NT2/D1 (cell line): ENCODE measurements around the gene DSE.

Experiments
- SUZ12 ChIP-seq: IDR thresholded peaks from 2 replicates; pipeline ENCODE4 v1.6.1; 2011; ENCODE audit not compliant: insufficient read length, insufficient read depth; ENCODE audit errors: extremely low read depth
- YY1 ChIP-seq: IDR thresholded peaks from 2 replicates; pipeline ENCODE4 v1.6.1; 2011; ENCODE audit not compliant: insufficient read length, insufficient read depth
- ZNF274 ChIP-seq: IDR thresholded peaks from 2 replicates; pipeline ENCODE4 v1.6.1; 2011; ENCODE audit warnings: mild to moderate bottlenecking, low read depth, low read length

DNA sequence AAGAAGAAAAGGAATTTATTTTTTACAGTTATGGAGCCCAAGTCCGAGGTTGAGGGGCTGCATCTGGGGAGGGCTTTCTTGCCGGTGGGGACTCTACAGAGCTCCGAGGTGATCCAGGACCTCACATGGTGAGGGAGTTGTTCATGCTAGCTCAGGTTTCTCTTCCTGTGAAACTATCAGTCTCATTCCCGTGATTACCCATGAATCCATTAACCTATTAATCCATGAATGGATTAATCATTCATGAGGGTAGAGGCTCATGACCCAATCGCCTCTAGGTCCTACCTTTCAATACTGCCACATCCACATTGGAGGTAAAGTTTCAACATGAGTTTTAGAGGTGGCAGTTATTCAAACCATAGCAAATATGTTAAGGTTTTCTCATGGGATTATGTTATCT is 3.8 kb downstream of the DSE start:
- TF ChIP-seq YY1 (no peak), ZNF274 (no peak), SUZ12 (no peak)
